Adrenal gland (tissue), 12 donors: ENCODE data around the gene PIK3AP1. TPM values are rescaled to one million over a fixed set of nuclear protein-coding genes. Genes with fewer than 3 reads are reported as not detected.
"Not testable (repeated sequence)": the region's sequence is repeated elsewhere in the genome, so short reads cannot be mapped to it uniquely, and the experiment has no call there.

ENCODE experiments used
- DNase-seq, 7 donors: peaks; one replicate each; pipeline ENCODE4 v3.0.0-alpha.2; 2019 to 2020
- H3K27ac ChIP-seq, 5 donors: fragments of 200-600 bp; sonication (generic) in 4 of 5; 1 replicate in 3 of 5; 2 replicates in 2 of 5; pipeline versions ENCODE4 v1.5.1 to v1.8.0; 2016 to 2020; ENCODE audit warnings: mild to moderate bottlenecking in 1 of 5
- H3K27me3 ChIP-seq: fragments of 200-600 bp; 2 replicates; pipeline ENCODE4 v1.8.0; 2021
- H3K36me3 ChIP-seq, 2 donors: fragments of 200-600 bp; replicated peaks in 1 of 2; 1 replicate in 1 of 2; 2 replicates in 1 of 2; pipeline versions ENCODE4 v1.5.1 to v1.8.0; 2018 to 2022
- H3K4me1 ChIP-seq, 2 donors: fragments of 200-600 bp; replicated peaks in 1 of 2; 1 replicate in 1 of 2; 2 replicates in 1 of 2; pipeline versions ENCODE4 v1.5.1 to v1.8.0; 2018 to 2021
- H3K4me3 ChIP-seq, 4 donors: fragments of 200-600 bp; sonication (generic) in 3 of 4; one replicate each; pipeline ENCODE4 v1.5.1; 2016 to 2018
- H3K9me3 ChIP-seq, 3 donors: fragments of 200-600 bp; sonication (generic) in 1 of 3; replicated peaks in 1 of 3; 1 replicate in 2 of 3; 2 replicates in 1 of 3; pipeline versions ENCODE4 v1.5.1 to v1.8.0; 2016 to 2021
- POLR2A ChIP-seq, 2 donors: fragments of 450-650 bp; IDR thresholded peaks; one replicate each; pipeline ENCODE4 v1.6.1; 2017; ENCODE audit warnings: antibody characterized with exemption in 2 of 2, mild to moderate bottlenecking in 2 of 2, moderate library complexity in 1 of 2
- WGBS, 4 donors: extraction: QIAGEN DNeasy Blood & Tissue Kit in 2 of 4; methylation state at CpG; one replicate each; pipeline versions ENCODE4 v1.1.5 to v1.1.7; 2013 to 2017; 5-methylcytosine and 5-hydroxymethylcytosine counted together
- intact Hi-C, 2 donors: fragments of 100-400 bp; cut with DNase I; formaldehyde crosslinking; loops; one replicate each; pipeline versions ENCODE4 v1.14.1 to v1.15.0; 2022 to 2023
- polyA plus RNA-seq, 3 donors: library from polyadenylated mRNA; stranded (reverse); fragments of 200-250 nt in 2 of 3; fragments of 350-450 nt in 1 of 3; fragmentation: Illumina TruSeq in 1 of 3; extraction: RNeasy Lipid Tissue Mini Kit (QIAGEN cat#74804) in 1 of 3; gene quantifications; one replicate each; pipeline ENCODE4 v1.2.3, GENCODE V29; 2013 to 2014
- total RNA-seq, 9 donors: library from RNA; depleted of rRNA in 4 of 9; stranded (reverse); fragments of >200 nt in 4 of 9; fragments of 120-200 nt in 1 of 9; fragmentation: NEBNext Ultra II Directional in 1 of 9; extraction: Animal tissue kit (Norgen Biotek cat#: 25700) in 1 of 9; gene quantifications; one replicate each; pipeline versions ENCODE4 v1.1.0 to v1.2.4, GENCODE V29; 2013 to 2023
- TF ChIP-seq, protein P1 (sequence below), 6 experiments: fragments of 450-650 bp in 4 of 6; fragments of 200-600 bp in 2 of 6; sonication (generic) in 1 of 6; IDR thresholded peaks; 1 replicate in 5 of 6; 2 replicates in 1 of 6; pipeline versions ENCODE4 v1.5.1 to v1.8.0; 2016 to 2021; ENCODE audit warnings: antibody characterized with exemption in 6 of 6, mild to moderate bottlenecking in 2 of 6, moderate library complexity in 1 of 6
- donor health status: healthy with polysubstance abuse.
- donor health status: Bipolar disorder and iron deficiency.
- donor health status: DM: yes; HTN: yes; CAD: no.
- donor health status: DM: no; HTN: no; CAD: no.
- donor health status: DM: no; HTN: no; CAD: no.
- donor health status: DM: yes; HTN: yes; CAD: no.

Gene PIK3AP1
- total and polyA plus RNA-seq, 12 donors, result 2.0 to 38.5 (median 10.4) TPM

DNA sequence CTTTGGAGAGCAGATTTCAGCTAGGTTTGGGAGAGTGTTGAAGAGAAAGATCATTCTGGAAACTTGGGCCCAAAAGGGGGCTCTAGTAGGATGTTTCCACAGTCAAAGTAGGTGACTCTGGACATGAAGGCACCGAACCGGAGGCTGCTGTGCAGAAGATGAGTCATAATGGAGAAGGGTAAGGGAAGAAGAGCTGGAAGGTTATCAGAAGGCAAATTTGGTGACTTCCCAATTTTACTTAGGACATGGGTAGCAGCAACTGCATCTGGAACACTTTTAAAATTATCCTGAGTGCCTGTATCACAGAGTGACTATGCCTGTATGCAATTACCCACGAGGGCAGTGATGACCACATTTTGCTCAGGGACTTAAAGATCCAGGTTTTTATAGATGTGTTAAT lies 38.8 kb downstream of the PIK3AP1 start:
- Histone ChIP-seq H3K9me3 (no peaks in the 10 kb centered on the region), H3K27me3 (no peaks in the 10 kb centered on the region), H3K27ac (no peak overlapping the region), H3K36me3 (no peaks in the 10 kb centered on the region), H3K4me1 (no peaks in the 10 kb centered on the region), H3K4me3 (no peak overlapping the region)
- 55 to 63% (median 61%) methylated on average over 3 of the region's 3 CpGs for WGBS, 4 donors
- intact Hi-C loops, result no loop called here
- DNase-seq, result no peak
- TF ChIP-seq POLR2A (IDR thresholded peaks at IDR 0.05), result no peak
- TF ChIP-seq, protein P1, sequence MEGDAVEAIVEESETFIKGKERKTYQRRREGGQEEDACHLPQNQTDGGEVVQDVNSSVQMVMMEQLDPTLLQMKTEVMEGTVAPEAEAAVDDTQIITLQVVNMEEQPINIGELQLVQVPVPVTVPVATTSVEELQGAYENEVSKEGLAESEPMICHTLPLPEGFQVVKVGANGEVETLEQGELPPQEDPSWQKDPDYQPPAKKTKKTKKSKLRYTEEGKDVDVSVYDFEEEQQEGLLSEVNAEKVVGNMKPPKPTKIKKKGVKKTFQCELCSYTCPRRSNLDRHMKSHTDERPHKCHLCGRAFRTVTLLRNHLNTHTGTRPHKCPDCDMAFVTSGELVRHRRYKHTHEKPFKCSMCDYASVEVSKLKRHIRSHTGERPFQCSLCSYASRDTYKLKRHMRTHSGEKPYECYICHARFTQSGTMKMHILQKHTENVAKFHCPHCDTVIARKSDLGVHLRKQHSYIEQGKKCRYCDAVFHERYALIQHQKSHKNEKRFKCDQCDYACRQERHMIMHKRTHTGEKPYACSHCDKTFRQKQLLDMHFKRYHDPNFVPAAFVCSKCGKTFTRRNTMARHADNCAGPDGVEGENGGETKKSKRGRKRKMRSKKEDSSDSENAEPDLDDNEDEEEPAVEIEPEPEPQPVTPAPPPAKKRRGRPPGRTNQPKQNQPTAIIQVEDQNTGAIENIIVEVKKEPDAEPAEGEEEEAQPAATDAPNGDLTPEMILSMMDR (IDR thresholded peaks at IDR 0.05), result no peak

DNA sequence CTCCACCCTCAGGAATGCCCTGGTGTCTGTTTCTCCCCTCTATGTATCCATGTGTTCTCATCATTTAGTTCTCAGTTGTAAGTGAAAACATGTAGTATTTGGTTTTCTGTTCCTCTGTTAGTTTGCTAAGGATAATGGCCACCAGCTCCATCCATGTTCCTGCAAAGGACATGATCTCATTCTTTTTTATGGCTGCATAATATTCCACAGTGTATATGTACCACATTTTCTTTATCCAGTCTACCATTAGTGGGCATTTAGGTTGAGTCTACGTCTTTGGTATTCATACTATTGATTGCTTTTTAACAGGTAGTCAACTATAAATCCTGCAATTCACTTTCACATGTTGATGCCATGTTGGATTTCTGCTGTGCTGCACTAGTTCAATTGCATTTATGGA lies 39.9 kb downstream of the PIK3AP1 start:
- H3K27me3 ChIP-seq, H3K36me3 ChIP-seq, H3K4me3 ChIP-seq, DNase-seq, H3K27ac ChIP-seq, intact Hi-C loops, H3K4me1 ChIP-seq, H3K9me3 ChIP-seq: not testable (repeated sequence)
- 65 to 89% (median 66%) methylated on average over 1 of the region's 1 CpG for whole genome bisulfite sequencing, 4 donors

DNA sequence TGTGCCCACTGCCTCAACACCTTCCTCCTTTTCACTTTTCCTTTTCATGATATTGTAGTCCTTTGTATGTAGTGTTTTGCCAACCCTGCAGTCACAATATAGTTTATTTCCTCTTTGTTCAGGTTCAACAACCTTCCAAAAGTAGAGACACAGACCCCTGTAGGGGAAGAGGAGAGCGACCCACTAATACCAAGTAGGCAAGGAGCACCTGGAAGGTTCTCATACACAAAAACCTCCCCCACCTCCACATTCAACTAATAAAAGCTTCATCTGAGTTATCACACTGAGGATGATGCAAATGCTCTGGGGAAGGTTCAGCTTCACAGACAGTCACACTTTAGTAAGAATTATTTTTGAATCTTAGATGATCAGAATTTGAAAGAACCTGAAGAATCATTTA lies 41.6 kb downstream of the PIK3AP1 start:
- intact Hi-C loops, result no loop called here
- no peak for TF ChIP-seq POLR2A (IDR thresholded peaks at IDR 0.05)
- TF ChIP-seq, protein P1 (IDR thresholded peaks at IDR 0.05), result no peak
- Histone ChIP-seq H3K4me1 (peaks cover 0 to 5% of the 10 kb centered on the region in 2 donors), H3K27me3 (no peaks in the 10 kb centered on the region), H3K36me3 (no peaks in the 10 kb centered on the region), H3K27ac (no peak overlapping the region), H3K4me3 (no peak overlapping the region), H3K9me3 (no peaks in the 10 kb centered on the region)
- DNase-seq, result no peak
- WGBS, 4 donors, result 69 to 95% (median 89%) methylated on average over 1 of the region's 1 CpG

DNA sequence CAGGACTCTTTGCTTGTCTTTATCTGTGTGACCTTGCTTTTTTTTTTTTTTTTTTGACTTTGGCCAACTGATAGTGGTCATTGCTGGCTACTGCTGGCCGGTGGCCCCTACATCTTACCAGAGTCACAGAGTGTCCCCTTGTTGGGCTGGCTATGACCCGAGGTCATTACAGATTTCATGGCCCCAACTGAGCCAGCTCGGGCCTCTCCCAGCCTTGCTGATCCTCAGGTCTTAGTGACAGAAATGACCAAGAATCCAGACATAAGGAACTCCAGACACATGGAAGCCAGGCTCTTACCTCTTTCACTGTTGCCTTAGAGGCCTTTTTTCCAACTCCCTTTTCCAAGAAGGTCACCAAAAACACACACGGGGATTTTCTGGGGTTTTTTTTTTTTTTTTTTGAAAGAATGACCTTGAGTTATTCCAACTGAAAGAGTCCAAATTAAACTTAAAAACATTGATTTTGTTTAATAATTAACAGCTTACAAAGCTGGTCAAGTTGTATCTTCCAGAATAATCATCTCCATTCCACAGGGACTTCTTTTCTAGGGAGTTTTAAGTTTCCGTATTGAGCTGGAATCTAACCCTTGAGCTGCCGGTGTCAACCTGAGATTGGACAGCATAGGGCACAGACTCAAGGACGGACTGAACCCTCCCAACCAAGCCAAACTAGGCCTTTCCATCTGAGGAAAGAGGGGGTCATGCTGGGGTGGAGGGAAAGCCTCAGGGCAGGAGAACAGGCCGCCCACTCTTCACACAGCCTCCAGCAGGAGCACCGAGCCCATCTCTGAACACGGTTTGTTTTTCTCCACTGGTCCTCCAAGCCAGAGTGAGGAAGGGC lies 43.8 kb downstream of the PIK3AP1 start:
- Histone ChIP-seq H3K27me3 (no peaks in the 10 kb centered on the region), H3K36me3 (no peaks in the 10 kb centered on the region), H3K27ac (no peak overlapping the region), H3K9me3 (no peaks in the 10 kb centered on the region), H3K4me1 (peaks cover 7 to 16% of the 10 kb centered on the region in 2 donors), H3K4me3 (no peak overlapping the region)
- DNase-seq, result no peak
- intact Hi-C loops, result no loop called here
- WGBS, 4 donors, result 76 to 80% (median 78%) methylated on average over 10 of the region's 10 CpGs
- TF ChIP-seq, protein P1 (IDR thresholded peaks at IDR 0.05), result no peak
- no peak for TF ChIP-seq POLR2A (IDR thresholded peaks at IDR 0.05)

DNA sequence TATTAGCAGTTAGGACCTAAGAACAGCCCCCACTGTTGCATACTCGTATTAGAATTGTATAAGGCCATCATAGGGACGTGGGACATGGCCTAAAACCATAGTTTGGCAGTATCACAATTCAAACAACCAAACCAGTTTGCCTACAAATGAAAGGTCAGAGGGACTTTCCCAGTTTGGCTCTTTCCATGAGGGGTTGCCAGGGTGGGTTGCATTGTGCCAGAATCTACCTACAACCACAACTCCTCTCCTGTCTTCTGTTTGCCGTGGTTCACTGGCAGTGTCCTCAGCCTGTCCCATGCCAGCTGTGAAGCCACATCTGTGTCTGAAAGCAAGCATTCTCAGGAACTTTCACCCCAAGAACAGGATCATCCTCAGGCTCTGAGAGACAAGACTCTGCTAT lies 44.5 kb downstream of the PIK3AP1 start:
- Histone ChIP-seq H3K27ac (no peak overlapping the region), H3K9me3 (no peaks in the 10 kb centered on the region), H3K4me1 (peaks cover 7 to 16% of the 10 kb centered on the region in 2 donors), H3K27me3 (no peaks in the 10 kb centered on the region), H3K36me3 (no peaks in the 10 kb centered on the region), H3K4me3 (no peak overlapping the region)
- intact Hi-C loops, result no loop called here
- TF ChIP-seq, protein P1 (IDR thresholded peaks at IDR 0.05), result no peak
- no peak for TF ChIP-seq POLR2A (IDR thresholded peaks at IDR 0.05)
- WGBS, 4 donors, result 95 to 97% (median 96%) methylated on average over 3 of the region's 3 CpGs
- DNase-seq, result no peak
